Measurements from ENCODE around the gene GIPC1. TPM values are rescaled to one million over a fixed set of nuclear protein-coding genes. Genes with fewer than 3 reads are reported as not detected.

The GIPC1 gene
- total and polyA plus RNA-seq, 9 of the 15 experiments (the other 6 are each of a cell fraction or from before 2014, with no cell fraction given), result 0.49 to 54.7 (median 24.8) TPM

GRCh38 chr19:14517840-14518505 lies 22.0 kb upstream of the GIPC1 start, which contains the start of gene DNAJB1 (continued):
- TF ChIP-seq CHD7 (IDR thresholded peaks at IDR 0.05; ENCODE audit: low read depth, low read length) (no peak), ZNF384 (IDR thresholded peaks at IDR 0.05; ENCODE audit: low read depth, low read length) (no peak), GTF2B (IDR thresholded peaks at IDR 0.05; ENCODE audit: extremely low read depth, insufficient read length) (no peak), BCOR (IDR thresholded peaks at IDR 0.05) (peak; percentile 92), JUNB (CRISPR knock-in tag; conservative IDR thresholded peaks at IDR 0.05) (no peak), ZNF57 (CRISPR knock-in tag; IDR thresholded peaks at IDR 0.05) (no peak), RBM17 (IDR thresholded peaks at IDR 0.05; ENCODE audit: borderline replicate concordance, low read depth, low read length) (no peak), ZNF444 (CRISPR knock-in tag; IDR thresholded peaks at IDR 0.05) (no peak), UBTF (IDR thresholded peaks at IDR 0.05; ENCODE audit: borderline replicate concordance in 1 of 2, low read depth in 2 of 2, low read length in 2 of 2) (peak; percentile 83 to 91; a peak in 2 of 4 replicates), ZNF780A (CRISPR knock-in tag; IDR thresholded peaks at IDR 0.05) (no peak; the same call in 1 of the 2 replicates), PREB (CRISPR knock-in tag; IDR thresholded peaks at IDR 0.05) (0 out of 2 replicates have a peak, but pooled peaks have one; percentile 64)

All from K562 (cell line).